ENCODE results near the gene GRIN3B. TPM values are rescaled to one million over a fixed set of nuclear protein-coding genes. Genes with fewer than 3 reads are reported as not detected.

Gene GRIN3B
- total and polyA plus RNA-seq, 2 of the 8 experiments (the other 6 are each of a cell fraction or from before 2014, with no cell fraction given): 0.45 to 1.0 TPM

GRCh38 chr19:1003283-1003682 is 3.1 kb downstream of the GRIN3B start:
- no peak overlapping the region for H2AFZ ChIP-seq (ENCODE audit: low read length)
- no peak overlapping the region for H2AK5ac ChIP-seq (ENCODE audit: low read depth, low read length)
- 97% methylated on average over 11 of the region's 37 CpGs; no CpG with 5 or more reads in 1 of the 2 experiments for WGBS, 2 experiments (ENCODE audit: extremely low coverage in 1 of 2, insufficient coverage in 1 of 2, insufficient read length in 1 of 2, insufficient replicate concordance in 2 of 2, low coverage in 1 of 2, low lambda C conversion rate in 2 of 2, missing lambda C conversion rate in 1 of 2)
- no peak overlapping the region for H4K8ac ChIP-seq (ENCODE audit: extremely low read depth, insufficient read depth, low read length)
- no peak overlapping the region for H3K18ac ChIP-seq (ENCODE audit: extremely low read depth, low read length)
- H3K79me2 ChIP-seq (ENCODE audit: control insufficient read depth in 1 of 2, insufficient read depth in 2 of 2, low read length in 2 of 2): no peaks in the 10 kb centered on the region
- no peaks in the 10 kb centered on the region for H3K9me3 ChIP-seq (ENCODE audit: insufficient read depth in 2 of 2, low read depth in 1 of 2, low read length in 1 of 2)
- TF ChIP-seq ZNF274 (IDR thresholded peaks at IDR 0.05; ENCODE audit: borderline replicate concordance, extremely low read depth, low read length): no peak
- TF ChIP-seq EP300 (IDR thresholded peaks at IDR 0.05; ENCODE audit: borderline replicate concordance in 1 of 2, low read depth in 2 of 2, low read length in 2 of 2): no peak
- TF ChIP-seq SIN3A (conservative IDR thresholded peaks at IDR 0.05 in 1 of 2, IDR thresholded peaks at IDR 0.05 in 1 of 2; ENCODE audit: low read depth in 1 of 2, low read length in 2 of 2): no peak
- TF ChIP-seq SP2 (IDR thresholded peaks at IDR 0.05; ENCODE audit: low read length): no peak
- TF ChIP-seq NRF1 (IDR thresholded peaks at IDR 0.05; ENCODE audit: low read depth, low read length): no peak
- no peak for TF ChIP-seq USF2 (IDR thresholded peaks at IDR 0.05; ENCODE audit: low read length)
- TF ChIP-seq CBX8 (IDR thresholded peaks at IDR 0.05; ENCODE audit: borderline replicate concordance, low read depth, low read length): no peak
- no peak overlapping the region for H2BK12ac ChIP-seq (ENCODE audit: low read depth, low read length)
- H2BK20ac ChIP-seq (ENCODE audit: low read length): no peak overlapping the region
- POLR2A ChIA-PET (ENCODE audit: partially characterized antibody): interaction anchor here (1.1 to 7.7 kb wide), 4 partner anchors 8 to 229 kb away, joined by 3 to 81 read pairs (median 4); partner anchors contain the start of gene WDR18
- H3K4ac ChIP-seq (replicated peaks; ENCODE audit: insufficient read length, low read depth, low read length): no peak overlapping the region
- H3K4me3 ChIP-seq (ENCODE audit: extremely low read depth in 1 of 4, insufficient read depth in 2 of 4, low read depth in 3 of 4, low read length in 4 of 4): no peak overlapping the region
- peaks cover 0 to 4% of the 10 kb centered on the region in 2 experiments for H4K20me1 ChIP-seq (replicated peaks in 1 of 2; ENCODE audit: control insufficient read depth in 1 of 2, insufficient read depth in 2 of 2, low read length in 2 of 2)
- H3K23me2 ChIP-seq (ENCODE audit: low read depth, low read length): peaks cover 2% of the 10 kb centered on the region; the same call in 1 of the 2 replicates
- peaks cover 0 to 4% (median 1%) of the 10 kb centered on the region in 4 experiments; a peak in 3 of 7 replicates for H3K4me1 ChIP-seq (replicated peaks in 1 of 4; ENCODE audit: control insufficient read depth in 3 of 4, insufficient read depth in 4 of 4, low read length in 3 of 4)
- no peak overlapping the region for H2BK15ac ChIP-seq (ENCODE audit: low read length)
- no peak overlapping the region for H3K56ac ChIP-seq (replicated peaks; ENCODE audit: insufficient read length, low read depth, low read length)
- no peak overlapping the region for H3K9ac ChIP-seq (replicated peaks in 1 of 4; ENCODE audit: extremely low read depth in 1 of 4, low read depth in 3 of 4, low read length in 3 of 4)
- no peak overlapping the region for H4K91ac ChIP-seq (replicated peaks; ENCODE audit: insufficient read length, low read length)
- no peaks in the 10 kb centered on the region for H3K79me1 ChIP-seq (ENCODE audit: low read depth, low read length)
- no peak overlapping the region for H2BK120ac ChIP-seq (replicated peaks; ENCODE audit: low read depth, low read length)
- CTCF ChIA-PET (ENCODE audit: partially characterized antibody): interaction anchor here (0.9 to 1.5 kb wide), 5 partner anchors 15 to 215 kb away, joined by 3 to 7 read pairs (median 4); no protein-coding TSS in a partner anchor
- no peak overlapping the region for H3K4me2 ChIP-seq (ENCODE audit: insufficient read depth in 1 of 2, low read depth in 2 of 2, low read length in 2 of 2)
- H3K23ac ChIP-seq (ENCODE audit: insufficient read length): no peak overlapping the region
- no peak overlapping the region for H3K27ac ChIP-seq (ENCODE audit: low read depth, low read length)
- FAIRE-seq: no peak
- peaks cover 6 to 30% (median 17%) of the 10 kb centered on the region in 4 experiments for H3K27me3 ChIP-seq (replicated peaks in 1 of 4; ENCODE audit: control insufficient read depth in 3 of 4, extremely low read depth in 1 of 4, insufficient read depth in 3 of 4, low read length in 3 of 4)
- no peak for DNase-seq (ENCODE audit: low read depth in 1 of 2, low spot score in 2 of 2)
- H4K5ac ChIP-seq (ENCODE audit: insufficient read length, low read depth, low read length): no peak overlapping the region
- no peak overlapping the region for H2BK5ac ChIP-seq (ENCODE audit: low read depth, low read length)
- no peak overlapping the region for H3K14ac ChIP-seq (ENCODE audit: insufficient read length)
- H3K36me3 ChIP-seq (ENCODE audit: control insufficient read depth in 2 of 4, insufficient read depth in 4 of 4, low read length in 3 of 4): no peaks in the 10 kb centered on the region

Measured in H1 (cell line).